Heart left ventricle (tissue), 16 donors: ENCODE results near the gene USP15. TPM values are rescaled to one million over a fixed set of nuclear protein-coding genes. Genes with fewer than 3 reads are reported as not detected.

Source experiments
- ATAC-seq, 4 donors: fragments of 200-7000 bp; cut with Tn5 transposase; one replicate each; pipeline ENCODE4 v1.9.1; 2020 to 2022; ENCODE audit warnings: moderate library complexity in 4 of 4, mild to moderate bottlenecking in 3 of 4, moderate number of reproducible peaks in 1 of 4
- DNase-seq, 5 donors: peaks; one replicate each; pipeline ENCODE4 v3.0.0-alpha.2; 2020
- H3K27ac ChIP-seq, 12 donors: fragments of 200-600 bp; sonication (generic) in 4 of 12; one replicate each; pipeline versions ENCODE4 v1.5.0 to v1.8.0; 2016 to 2022; ENCODE audit warnings: mild to moderate bottlenecking in 2 of 12
- H3K27me3 ChIP-seq, 9 donors: fragments of 200-600 bp; sonication (generic) in 2 of 9; one replicate each; pipeline versions ENCODE4 v1.5.1 to v1.8.0; 2016 to 2022; ENCODE audit warnings: mild to moderate bottlenecking in 3 of 9
- H3K36me3 ChIP-seq, 9 donors: fragments of 200-600 bp; sonication (generic) in 2 of 9; one replicate each; pipeline versions ENCODE4 v1.5.0 to v1.8.0; 2018 to 2022; ENCODE audit warnings: mild to moderate bottlenecking in 2 of 9
- H3K4me1 ChIP-seq, 12 donors: fragments of 200-600 bp; sonication (generic) in 4 of 12; one replicate each; pipeline versions ENCODE4 v1.5.0 to v1.8.0; 2016 to 2022; ENCODE audit warnings: mild to moderate bottlenecking in 3 of 12
- H3K4me3 ChIP-seq, 12 donors: fragments of 200-600 bp; sonication (generic) in 4 of 12; one replicate each; pipeline versions ENCODE4 v1.5.0 to v1.8.0; 2017 to 2022; ENCODE audit warnings: mild to moderate bottlenecking in 9 of 12, moderate library complexity in 4 of 12
- H3K9me3 ChIP-seq, 12 donors: fragments of 200-600 bp; sonication (generic) in 4 of 12; one replicate each; pipeline versions ENCODE4 v1.5.0 to v1.8.0; 2016 to 2022; ENCODE audit warnings: mild to moderate bottlenecking in 1 of 12
- POLR2A ChIP-seq, 2 donors: fragments of 450-650 bp; IDR thresholded peaks; one replicate each; pipeline ENCODE4 v1.6.1; 2017; ENCODE audit warnings: antibody characterized with exemption in 2 of 2, mild to moderate bottlenecking in 2 of 2, moderate library complexity in 2 of 2
- WGBS, 4 donors: extraction: QIAGEN DNeasy Blood & Tissue Kit in 2 of 4; methylation state at CpG; one replicate each; pipeline versions ENCODE4 v1.1.5 to v1.1.7; 2013 to 2018; 5-methylcytosine and 5-hydroxymethylcytosine counted together
- intact Hi-C, 10 donors: fragments of 100-400 bp; cut with DNase I; formaldehyde crosslinking; loops; one replicate each; pipeline versions ENCODE4 v1.11.1 to v1.14.2; 2022
- polyA plus RNA-seq, 2 donors: library from polyadenylated mRNA; stranded (reverse); fragments of 200-250 nt; gene quantifications; one replicate each; pipeline ENCODE4 v1.2.3, GENCODE V29; 2013
- total RNA-seq, 9 donors: library from RNA; depleted of rRNA in 2 of 9; stranded (reverse); fragments of >200 nt in 2 of 9; fragmentation: NEBNext Ultra II Directional in 3 of 9; extraction: Animal tissue kit (Norgen Biotek cat#: 25700) in 3 of 9; gene quantifications; one replicate each; pipeline versions ENCODE4 v1.1.0 to v1.2.4, GENCODE V29; 2016 to 2023
- TF ChIP-seq, protein P1 (sequence below), 12 donors: fragments of 200-600 bp; sonication (generic) in 4 of 12; IDR thresholded peaks; one replicate each; pipeline versions ENCODE4 v1.5.0 to v1.8.0; 2018 to 2022; ENCODE audit warnings: antibody characterized with exemption in 12 of 12, mild to moderate bottlenecking in 5 of 12
- donor health status: ischemic (EF 13 %, LVEDD 7.1; RV severe dilation, severe dysfunction).
- donor health status: healthy with polysubstance abuse.
- donor health status: DM: no; HTN: yes; CAD: no.
- donor health status: DM: no; HTN: no; CAD: no.
- donor health status: ischemic (EF 25% LVEDD 6.9; RV normal size, moderate dysfunction).
- donor health status: ischemic (EF 25% LVEDD 5.7; RV mildly dilated, moderate dysfunction).
- donor health status: healthy.
- donor health status: DM: yes; HTN: yes; CAD: no.
- donor health status: ischemic (EF 35%, LVEDD 5.7; RV mildly dilated, moderate dysfunction).
- donor health status: nonischemic (EF 11% LVEDD 7.7; RV severe dilation, severe dysfunction).
- donor health status: DM: yes; HTN: yes; CAD: no.
- donor health status: PGD.
- donor health status: ischemic (EF 29% LVEDD 5.4; RV normal size, mild dysfunction).
- donor health status: nonischemic (EF 23%, LVEDD 6.1; RV moderate dilation, normal function).

USP15 gene
- total and polyA plus RNA-seq, 11 donors = 33.3 to 69.7 (median 60.6) TPM

DNA sequence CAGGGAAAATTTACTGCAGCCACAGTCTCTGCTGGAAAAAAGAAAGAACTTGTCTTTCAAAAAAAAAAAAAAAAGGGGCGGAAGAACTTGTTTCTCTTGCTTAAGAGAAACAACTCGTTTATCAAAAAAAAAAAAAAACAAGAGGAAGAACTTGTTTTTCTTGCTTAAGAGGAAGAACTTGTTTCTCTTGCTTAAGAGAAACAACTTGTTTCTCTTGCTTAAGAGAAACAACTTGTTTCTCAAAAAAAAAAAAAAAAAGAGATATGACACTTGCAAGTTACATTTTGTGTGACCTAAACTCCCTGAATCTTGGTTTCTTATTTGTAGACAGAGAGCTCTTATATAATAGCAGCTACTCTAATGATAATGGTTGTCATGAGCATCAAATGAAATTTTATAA, 44.7 kb upstream of the USP15 start:
- peaks cover 0 to 30% (median 0%) of the 10 kb centered on the region in 12 donors for H3K4me1 ChIP-seq
- TF ChIP-seq POLR2A (IDR thresholded peaks at IDR 0.05) = no peak
- TF ChIP-seq, protein P1, sequence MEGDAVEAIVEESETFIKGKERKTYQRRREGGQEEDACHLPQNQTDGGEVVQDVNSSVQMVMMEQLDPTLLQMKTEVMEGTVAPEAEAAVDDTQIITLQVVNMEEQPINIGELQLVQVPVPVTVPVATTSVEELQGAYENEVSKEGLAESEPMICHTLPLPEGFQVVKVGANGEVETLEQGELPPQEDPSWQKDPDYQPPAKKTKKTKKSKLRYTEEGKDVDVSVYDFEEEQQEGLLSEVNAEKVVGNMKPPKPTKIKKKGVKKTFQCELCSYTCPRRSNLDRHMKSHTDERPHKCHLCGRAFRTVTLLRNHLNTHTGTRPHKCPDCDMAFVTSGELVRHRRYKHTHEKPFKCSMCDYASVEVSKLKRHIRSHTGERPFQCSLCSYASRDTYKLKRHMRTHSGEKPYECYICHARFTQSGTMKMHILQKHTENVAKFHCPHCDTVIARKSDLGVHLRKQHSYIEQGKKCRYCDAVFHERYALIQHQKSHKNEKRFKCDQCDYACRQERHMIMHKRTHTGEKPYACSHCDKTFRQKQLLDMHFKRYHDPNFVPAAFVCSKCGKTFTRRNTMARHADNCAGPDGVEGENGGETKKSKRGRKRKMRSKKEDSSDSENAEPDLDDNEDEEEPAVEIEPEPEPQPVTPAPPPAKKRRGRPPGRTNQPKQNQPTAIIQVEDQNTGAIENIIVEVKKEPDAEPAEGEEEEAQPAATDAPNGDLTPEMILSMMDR (IDR thresholded peaks at IDR 0.05) = no peak
- no peaks in the 10 kb centered on the region for H3K36me3 ChIP-seq
- DNase-seq (no peak), ATAC-seq (no peak)
- H3K9me3 ChIP-seq = no peaks in the 10 kb centered on the region
- peak overlapping the region in 1 of 12 donors; percentile 82 for H3K27ac ChIP-seq
- H3K4me3 ChIP-seq = no peak overlapping the region
- no peaks in the 10 kb centered on the region for H3K27me3 ChIP-seq
- intact Hi-C loops = loop anchor here in 1 of 10 donors (10.0 kb wide), 1 partner anchor 891 kb away; no protein-coding TSS in a partner anchor
- 42 to 53% (median 46%) methylated on average over 2 of the region's 2 CpGs for WGBS, 4 donors

DNA sequence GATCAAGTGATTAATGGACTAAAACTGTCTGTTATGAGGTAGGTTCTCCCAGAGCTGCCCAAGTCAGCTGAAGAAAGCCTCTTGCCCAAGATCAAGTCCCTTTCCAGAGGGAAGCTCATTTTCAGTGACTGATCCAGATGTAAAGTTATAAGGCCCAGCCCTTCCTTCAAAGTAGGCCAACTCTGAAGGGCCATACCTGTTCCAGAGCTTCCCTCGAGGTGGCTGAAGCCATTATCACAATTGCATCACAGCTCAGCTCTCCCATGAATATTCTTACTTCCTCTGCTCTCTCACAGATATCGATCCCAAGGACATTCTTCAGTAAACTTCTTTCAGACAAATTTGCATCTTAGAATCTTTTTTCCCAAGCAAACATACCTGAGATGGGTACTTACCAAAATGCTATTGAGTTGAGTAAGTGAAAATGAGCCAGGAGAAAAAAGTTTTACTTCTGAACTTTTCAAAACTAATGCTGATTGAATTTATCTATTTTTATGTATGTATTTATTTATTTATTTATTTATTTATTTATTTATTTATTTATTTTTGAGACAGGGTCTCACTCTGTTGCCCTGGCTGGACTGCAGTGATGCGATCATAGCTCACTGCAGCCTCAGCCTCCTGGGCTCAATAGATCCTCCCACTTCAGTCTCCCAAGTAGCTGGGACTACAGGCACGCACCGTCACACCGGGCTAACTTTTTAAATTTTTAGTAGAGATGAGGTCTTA, 42.6 kb upstream of the USP15 start:
- intact Hi-C loops = loop anchor here in 1 of 10 donors (10.0 kb wide), 1 partner anchor 893 kb away; no protein-coding TSS in a partner anchor
- Histone ChIP-seq H3K27ac (no peak overlapping the region), H3K27me3 (no peaks in the 10 kb centered on the region), H3K4me3 (no peak overlapping the region), H3K9me3 (no peaks in the 10 kb centered on the region), H3K36me3 (no peaks in the 10 kb centered on the region), H3K4me1 (peaks cover 0 to 27% (median 0%) of the 10 kb centered on the region in 12 donors)
- TF ChIP-seq, protein P1 (IDR thresholded peaks at IDR 0.05) = no peak
- TF ChIP-seq POLR2A (IDR thresholded peaks at IDR 0.05) = no peak
- ATAC-seq (no peak), DNase-seq (no peak)
- 91 to 94% (median 93%) methylated on average over 6 of the region's 6 CpGs for WGBS, 4 donors

DNA sequence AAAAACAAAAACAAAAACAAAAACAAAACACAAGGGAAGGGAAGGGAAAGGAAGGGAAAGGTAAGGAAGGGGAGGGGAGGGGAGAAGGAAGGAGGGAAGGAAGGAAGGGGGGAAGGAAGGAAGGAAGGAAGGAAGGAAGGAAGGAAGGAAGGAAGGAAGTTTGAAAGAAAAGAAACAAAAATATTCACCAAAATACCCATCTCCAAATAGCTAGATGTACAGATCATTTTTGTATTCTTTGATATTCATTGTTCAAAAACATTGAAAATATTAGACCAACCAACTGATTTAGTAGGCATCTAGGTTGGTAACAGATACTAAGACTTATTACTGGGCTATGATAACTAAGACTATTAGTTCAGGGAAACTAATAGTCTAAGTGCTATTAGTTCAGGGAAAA, 39.1 kb upstream of the USP15 start:
- no peaks in the 10 kb centered on the region for H3K27me3 ChIP-seq
- H3K36me3 ChIP-seq = no peaks in the 10 kb centered on the region
- no peak overlapping the region for H3K4me3 ChIP-seq
- peaks cover 0 to 15% (median 0%) of the 10 kb centered on the region in 12 donors for H3K4me1 ChIP-seq
- no peaks in the 10 kb centered on the region for H3K9me3 ChIP-seq
- no peak for ATAC-seq
- no peak for TF ChIP-seq POLR2A (IDR thresholded peaks at IDR 0.05)
- TF ChIP-seq, protein P1 (IDR thresholded peaks at IDR 0.05) = no peak
- no peak for DNase-seq
- intact Hi-C loops = no loop called here
- H3K27ac ChIP-seq = no peak overlapping the region

DNA sequence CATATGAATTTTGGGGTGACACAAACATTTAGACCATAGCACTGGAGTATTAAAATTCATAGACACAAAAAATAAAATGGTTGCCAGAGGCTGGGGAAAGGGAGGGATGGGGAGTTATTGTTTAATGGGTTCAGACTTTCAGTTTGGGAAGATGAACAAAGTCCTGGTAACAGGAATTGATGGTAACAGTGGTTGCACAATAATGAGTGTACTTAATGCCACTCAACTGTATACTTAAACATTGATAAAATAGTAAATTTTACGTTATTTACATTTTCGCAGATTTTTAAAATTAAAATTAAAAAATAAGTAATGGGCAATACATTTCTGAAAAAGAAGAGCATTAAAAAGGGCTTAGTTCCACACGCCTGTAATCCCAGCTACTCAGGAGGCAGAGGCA, 35.6 kb upstream of the USP15 start:
- no peak overlapping the region for H3K4me3 ChIP-seq
- H3K36me3 ChIP-seq = no peaks in the 10 kb centered on the region
- H3K9me3 ChIP-seq = no peaks in the 10 kb centered on the region
- intact Hi-C loops = no loop called here
- ATAC-seq (no peak), DNase-seq (no peak)
- H3K27me3 ChIP-seq = no peaks in the 10 kb centered on the region
- WGBS, 4 donors = 77 to 97% (median 93%) methylated on average over 3 of the region's 3 CpGs
- H3K4me1 ChIP-seq = no peaks in the 10 kb centered on the region
- H3K27ac ChIP-seq = no peak overlapping the region
- TF ChIP-seq, protein P1 (IDR thresholded peaks at IDR 0.05) = no peak
- TF ChIP-seq POLR2A (IDR thresholded peaks at IDR 0.05) = no peak
